HCT116 (cell line): Measurements from ENCODE around the gene MEX3B. TPM values are rescaled to one million over a fixed set of nuclear protein-coding genes. Genes with fewer than 3 reads are reported as not detected.

Source experiments
- ATAC-seq: fragments of 200-7000 bp; cut with Tn5 transposase; 2 replicates; pipeline ENCODE4 v1.9.1; 2020; ENCODE audit warnings: mild to moderate bottlenecking, moderate library complexity
- BruUV-seq: library from RNA; stranded (reverse); fragments of 400-500 nt; replicated peaks from 2 replicates; lab custom pipeline; 2021; lab: Mats Ljungman, UMichigan
- CTCF ChIA-PET: fragments of 300-600 bp; sonication (Branson Sonifier 250); formaldehyde crosslinking; loops from one replicate; lab custom pipeline; 2021; ENCODE audit warnings: antibody characterized with exemption; lab: Charles Lee
- POLR2A ChIA-PET: fragments of 300-600, 350-600 bp; sonication (Branson Sonifier 250); formaldehyde crosslinking; loops from one replicate; lab custom pipeline; 2021; ENCODE audit warnings: antibody characterized with exemption; lab: Charles Lee
- RAD21 ChIA-PET, 2 experiments: fragments of 300-600 bp; sonication (Branson Sonifier 250); formaldehyde crosslinking; loops; one replicate each; lab custom pipeline; 2023; ENCODE audit warnings: low total read pairs in 2 of 2; ENCODE audit not compliant: uncharacterized antibody in 2 of 2, unreplicated experiment in 2 of 2, low non-redundant PET in 1 of 2; lab: Charles Lee
- DNase-seq: peaks from one replicate; pipeline ENCODE4 v3.0.0-alpha.2; 2010; ENCODE audit warnings: low read depth, low spot score
- H2AFZ ChIP-seq: fragments of 200-600 bp; shearing (Covaris generic), sonication (generic); 2 replicates; pipeline ENCODE4 v1.6.1; 2017; ENCODE audit warnings: low read depth, mixed run types, mixed read lengths, antibody characterized with exemption, low read length; ENCODE audit not compliant: poor library complexity, severe bottlenecking
- H3K27ac ChIP-seq: 2 replicates; pipeline ENCODE4 v1.5.1; 2012; ENCODE audit warnings: low read depth, low read length
- H3K27me3 ChIP-seq: fragments of 200-600 bp; sonication (generic); 2 replicates; pipeline ENCODE4 v1.6.1; 2016; ENCODE audit warnings: mixed run types, low read length, mixed read lengths; ENCODE audit not compliant: insufficient read depth
- H3K36me3 ChIP-seq, 2 experiments: fragments of 200-500 bp in 1 of 2; fragments of 200-600 bp in 1 of 2; sonication (Bioruptor generic) in 1 of 2; sonication (generic) in 1 of 2; 2 replicates each; pipeline versions ENCODE4 v1.5.1 to v1.6.1; 2014 to 2016; ENCODE audit warnings: low read length in 2 of 2, inconsistent platforms in 1 of 2, mixed read lengths in 1 of 2, mixed run types in 1 of 2; ENCODE audit not compliant: insufficient read depth in 2 of 2, control insufficient read depth in 1 of 2
- H3K4me1 ChIP-seq, 2 experiments: fragments of 200-600 bp in 1 of 2; sonication (generic) in 1 of 2; 2 replicates each; pipeline versions ENCODE4 v1.5.1 to v1.6.1; 2012 to 2017; ENCODE audit warnings: low read length in 2 of 2, inconsistent platforms in 1 of 2, mild to moderate bottlenecking in 1 of 2, mixed read lengths in 1 of 2, mixed run types in 1 of 2, moderate library complexity in 1 of 2; ENCODE audit not compliant: insufficient read depth in 2 of 2, control insufficient read depth in 1 of 2
- H3K4me2 ChIP-seq: fragments of 200-600 bp; sonication (generic); 2 replicates; pipeline ENCODE4 v1.6.1; 2017; ENCODE audit warnings: mixed run types, low read length, mixed read lengths
- H3K4me3 ChIP-seq, 2 experiments: fragments of 200-600 bp in 1 of 2; sonication (generic) in 1 of 2; replicated peaks in 1 of 2; 2 replicates each; pipeline ENCODE4 v1.5.1; 2011 to 2016; ENCODE audit warnings: low read length in 2 of 2, control low read depth in 1 of 2, low read depth in 1 of 2, mild to moderate bottlenecking in 1 of 2, mixed read lengths in 1 of 2, mixed run types in 1 of 2
- H3K79me2 ChIP-seq: fragments of 200-600 bp; sonication (generic); 2 replicates; pipeline ENCODE4 v1.6.1; 2017; ENCODE audit warnings: mild to moderate bottlenecking, mixed run types, low read length, moderate library complexity, mixed read lengths; ENCODE audit not compliant: insufficient read depth
- H3K9ac ChIP-seq: fragments of 200-600 bp; sonication (generic); 2 replicates; pipeline ENCODE4 v1.6.1; 2016; ENCODE audit warnings: low read length, mixed read lengths
- H3K9me2 ChIP-seq: fragments of 200-600 bp; sonication (generic), shearing (Covaris generic); 2 replicates; pipeline ENCODE4 v1.6.1; 2017; ENCODE audit warnings: mixed run types, mild to moderate bottlenecking, moderate library complexity; ENCODE audit not compliant: insufficient read depth
- H3K9me3 ChIP-seq, 2 experiments: fragments of 200-500 bp in 1 of 2; fragments of 200-600 bp in 1 of 2; sonication (Bioruptor generic) in 1 of 2; sonication (generic) in 1 of 2; 2 replicates each; pipeline ENCODE4 v1.6.1; 2014 to 2017; ENCODE audit warnings: low read length in 2 of 2, mixed read lengths in 2 of 2, inconsistent platforms in 1 of 2, low read depth in 1 of 2, mild to moderate bottlenecking in 1 of 2, mixed run types in 1 of 2, moderate library complexity in 1 of 2; ENCODE audit not compliant: control insufficient read depth in 1 of 2, insufficient read depth in 1 of 2
- H4K20me1 ChIP-seq: fragments of 200-600 bp; sonication (generic), shearing (Covaris generic); 2 replicates; pipeline ENCODE4 v1.6.1; 2017; ENCODE audit warnings: mixed run types, mild to moderate bottlenecking, moderate library complexity; ENCODE audit not compliant: insufficient read depth
- CTCF ChIP-seq, 3 experiments: fragments of 200-600 bp in 1 of 3; sonication (generic) in 1 of 3; IDR thresholded peaks in 2 of 3; conservative IDR thresholded peaks in 1 of 3; 2 replicates each; pipeline ENCODE4 v1.5.1; 2012 to 2017; ENCODE audit warnings: low read depth in 2 of 3, low read length in 2 of 3, antibody characterized with exemption in 1 of 3, borderline replicate concordance in 1 of 3, control low read depth in 1 of 3, mild to moderate bottlenecking in 1 of 3, mixed read lengths in 1 of 3, mixed run types in 1 of 3, moderate library complexity in 1 of 3; ENCODE audit not compliant: insufficient read depth in 1 of 3
- ELF1 ChIP-seq: IDR thresholded peaks from 2 replicates; pipeline ENCODE4 v1.6.1; 2012; ENCODE audit warnings: low read depth, borderline replicate concordance
- EZH2phosphoT487 ChIP-seq: fragments of 200-600 bp; IDR thresholded peaks from 2 replicates; pipeline ENCODE4 v1.6.1; 2018; ENCODE audit warnings: antibody characterized with exemption, borderline replicate concordance
- POLR2A ChIP-seq: IDR thresholded peaks from 2 replicates; pipeline ENCODE4 v1.7.0; 2011; ENCODE audit warnings: borderline replicate concordance; ENCODE audit not compliant: insufficient read depth, insufficient read length; ENCODE audit errors: extremely low read depth
- POLR2AphosphoS5 ChIP-seq: IDR thresholded peaks from 2 replicates; pipeline ENCODE4 v1.6.1; 2011; ENCODE audit warnings: mild to moderate bottlenecking, low read depth, low read length, moderate library complexity
- SP1 ChIP-seq: IDR thresholded peaks from 2 replicates; pipeline ENCODE4 v1.6.1; 2012; ENCODE audit warnings: low read depth
- SRF ChIP-seq: IDR thresholded peaks from 2 replicates; pipeline ENCODE4 v1.6.1; 2012; ENCODE audit warnings: low read depth
- TCF7L2 ChIP-seq: IDR thresholded peaks from 2 replicates; pipeline ENCODE4 v1.7.0; 2011; ENCODE audit warnings: borderline replicate concordance, inconsistent platforms; ENCODE audit not compliant: insufficient read depth, insufficient read length; ENCODE audit errors: extremely low read depth
- YY1 ChIP-seq: IDR thresholded peaks from 2 replicates; pipeline ENCODE4 v1.6.1; 2011; ENCODE audit warnings: low read length, low read depth, moderate library complexity, mild to moderate bottlenecking; ENCODE audit not compliant: insufficient replicate concordance; ENCODE audit errors: extremely low read depth
- ZNF274 ChIP-seq: fragments of 200-500 bp; sonication (Bioruptor generic); IDR thresholded peaks from 2 replicates; pipeline ENCODE4 v1.6.1; 2014; ENCODE audit warnings: mild to moderate bottlenecking, low read depth, low read length, inconsistent platforms
- intact Hi-C: fragments of 100-400 bp; cut with micrococcal nuclease; formaldehyde crosslinking; loops from 2 replicates; pipeline ENCODE4 v1.10.0; 2022
- total RNA-seq: library from RNA; stranded (reverse); gene quantifications from one replicate; pipeline ENCODE4 v1.2.1, GENCODE V29; 2021; ENCODE audit not compliant: unreplicated experiment

Gene MEX3B
- total RNA-seq, 1 experiment from 2014 or later: 1.9 TPM

DNA sequence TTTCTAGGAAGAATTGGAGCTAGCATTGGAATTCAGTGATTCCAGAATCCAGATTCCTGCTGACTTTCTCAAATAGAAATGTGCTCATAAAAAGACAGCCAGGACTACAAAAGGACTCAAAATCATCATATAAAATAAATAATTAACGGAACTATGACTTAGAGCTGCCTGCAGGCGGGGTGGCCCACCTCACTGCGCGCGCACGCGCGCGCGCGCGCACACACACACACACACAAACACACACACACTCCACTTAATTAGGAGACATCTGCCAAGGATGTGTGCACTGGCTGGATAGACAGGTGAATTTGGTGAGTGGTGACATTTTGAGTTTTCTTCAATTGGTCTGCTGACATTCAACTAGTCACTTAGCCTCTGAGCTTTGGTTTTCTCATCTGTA lies 6.9 kb upstream of the MEX3B start:
- no peaks in the 10 kb centered on the region for H3K4me1 ChIP-seq
- no peak for TF ChIP-seq EZH2phosphoT487
- no peak for TF ChIP-seq CTCF (IDR thresholded peaks at IDR 0.05 in 2 of 3, conservative IDR thresholded peaks at IDR 0.05 in 1 of 3; ENCODE audit: borderline replicate concordance in 1 of 3, insufficient read depth in 1 of 3, low read depth in 2 of 3, low read length in 2 of 3)
- TF ChIP-seq POLR2A: no peak
- TF ChIP-seq SP1: no peak
- no peak for TF ChIP-seq ELF1
- no peak for TF ChIP-seq YY1
- TF ChIP-seq POLR2AphosphoS5: no peak
- TF ChIP-seq ZNF274: no peak
- no peak for TF ChIP-seq TCF7L2
- TF ChIP-seq SRF: no peak
- H3K4me2 ChIP-seq: no peak overlapping the region
- H3K36me3 ChIP-seq: no peaks in the 10 kb centered on the region
- ATAC-seq (no peak), DNase-seq (no peak)
- H3K9ac ChIP-seq: no peak overlapping the region
- H3K9me3 ChIP-seq: no peaks in the 10 kb centered on the region
- ChIA-PET POLR2A (no interaction called here), CTCF (no interaction called here), RAD21 (no interaction called here)
- no peak overlapping the region for H3K27ac ChIP-seq
- H3K9me2 ChIP-seq: no peaks in the 10 kb centered on the region
- H3K4me3 ChIP-seq: no peak overlapping the region
- no peaks in the 10 kb centered on the region for H4K20me1 ChIP-seq
- no TSS peak for BruUV-seq
- no peak overlapping the region for H2AFZ ChIP-seq
- intact Hi-C loops: no loop called here
- H3K79me2 ChIP-seq: no peaks in the 10 kb centered on the region
- peaks cover 1% of the 10 kb centered on the region; the same call in 1 of the 2 replicates for H3K27me3 ChIP-seq
